ENCODE measurements around the gene LRRC8C. TPM values are rescaled to one million over a fixed set of nuclear protein-coding genes. Genes with fewer than 3 reads are reported as not detected.

The LRRC8C gene
- total and polyA plus RNA-seq, 10 of the 15 experiments (the other 5 are each of a cell fraction or from before 2014, with no cell fraction given) = 2.3 to 16.3 (median 10.8) TPM

GRCh38 chr1:89733748-89734147 is 100.8 kb downstream of the LRRC8C start:
- Histone ChIP-seq H3K9me3 (replicated peaks; ENCODE audit: control insufficient read depth, insufficient read depth, low read length) (no peaks in the 10 kb centered on the region; the same call in 2 of the 3 replicates), H3K79me2 (ENCODE audit: control insufficient read depth, insufficient read depth, low read length) (no peaks in the 10 kb centered on the region), H3K36me3 (ENCODE audit: control insufficient read depth in 2 of 2, insufficient read depth in 2 of 2, low read length in 1 of 2) (no peaks in the 10 kb centered on the region), H3K4me1 (ENCODE audit: control insufficient read depth, insufficient read depth, low read length) (peaks cover 19% of the 10 kb centered on the region), H3K4me3 (no peak overlapping the region), H3K27ac (ENCODE audit: control insufficient read depth, insufficient read depth) (no peak overlapping the region), H3K27me3 (replicated peaks in 1 of 2; ENCODE audit: control insufficient read depth in 2 of 2, insufficient read depth in 2 of 2, low read length in 1 of 2) (no peaks in the 10 kb centered on the region), H3K4me2 (ENCODE audit: control insufficient read depth, insufficient read depth) (no peak overlapping the region), H4K20me1 (ENCODE audit: control insufficient read depth, insufficient read depth) (no peaks in the 10 kb centered on the region), H3K9ac (ENCODE audit: control insufficient read depth, insufficient read depth, low read length) (no peak overlapping the region), H2AFZ (ENCODE audit: control insufficient read depth, low read depth, low read length) (no peak overlapping the region)
- RAD21 ChIA-PET (ENCODE audit: unreplicated experiment) = no interaction called here
- POLR2A ChIA-PET = interaction anchor here (1.3 kb wide), 1 partner anchor 8 kb away, joined by 4 read pairs; no protein-coding TSS in a partner anchor
- SMC1A ChIA-PET (ENCODE audit: uncharacterized antibody, unreplicated experiment) = interaction anchor here (1.4 to 1.5 kb wide), 2 partner anchors 12 to 98 kb away, joined by 3 to 4 read pairs; no protein-coding TSS in a partner anchor
- DNase-seq (ENCODE audit: low read depth, low spot score) = no peak
- 89% methylated on average over 4 of the region's 4 CpGs for WGBS (ENCODE audit: insufficient coverage, insufficient replicate concordance, low lambda C conversion rate, missing lambda C conversion rate)
- CTCF ChIA-PET = no interaction called here
- ATAC-seq = no peak
- no TSS peak for BruUV-seq (replicated peaks)
- in situ Hi-C loops (cut with MboI) (no loop called here), intact Hi-C loops (cut with micrococcal nuclease; ENCODE audit: unreplicated experiment) (no loop called here)
- no peak for FAIRE-seq
- TF ChIP-seq IRF5 (IDR thresholded peaks at IDR 0.05; ENCODE audit: borderline replicate concordance) (no peak), SIN3A (IDR thresholded peaks at IDR 0.05; ENCODE audit: low read depth, low read length) (no peak), YY1 (IDR thresholded peaks at IDR 0.05; ENCODE audit: low read depth, low read length) (no peak), PML (IDR thresholded peaks at IDR 0.05; ENCODE audit: low read length) (no peak), RCOR1 (conservative IDR thresholded peaks at IDR 0.05; ENCODE audit: low read depth, low read length) (no peak), CHD2 (IDR thresholded peaks at IDR 0.05; ENCODE audit: borderline replicate concordance, low read depth, low read length) (no peak), ATF3 (IDR thresholded peaks at IDR 0.05; ENCODE audit: borderline replicate concordance, extremely low read depth, low read depth, low read length) (no peak), DPF2 (IDR thresholded peaks at IDR 0.05) (no peak), MAX (IDR thresholded peaks at IDR 0.05; ENCODE audit: low read depth, low read length) (no peak), PKNOX1 (IDR thresholded peaks at IDR 0.05) (no peak), ATF2 (IDR thresholded peaks at IDR 0.05; ENCODE audit: low read length) (no peak), TCF12 (IDR thresholded peaks at IDR 0.05; ENCODE audit: low read depth, low read length) (no peak), RUNX3 (IDR thresholded peaks at IDR 0.05; ENCODE audit: low read length) (no peak), SUZ12 (IDR thresholded peaks at IDR 0.05; ENCODE audit: unreplicated experiment) (no peak), NR2C1 (IDR thresholded peaks at IDR 0.05) (no peak), NKRF (conservative IDR thresholded peaks at IDR 0.05) (no peak), NFXL1 (IDR thresholded peaks at IDR 0.05; ENCODE audit: borderline replicate concordance) (no peak), BRCA1 (IDR thresholded peaks at IDR 0.05; ENCODE audit: low read depth, low read length) (no peak)
